Hematopoietic multipotent progenitor cell treated with erythropoietin and hydrocortisone succinate and interleukin-3 and kit ligand, for 17 days (in vitro differentiated cells): Measurements from ENCODE around the gene NBPF3.

ENCODE experiments used
- DNase-seq: peaks from one replicate; pipeline ENCODE4 v3.0.0-alpha.2; 2015; ENCODE audit warnings: low spot score

NBPF3 gene

GRCh38 chr1:21495225-21495820 lies 55.4 kb downstream of the NBPF3 start:
- DNase-seq: no peak

DNA sequence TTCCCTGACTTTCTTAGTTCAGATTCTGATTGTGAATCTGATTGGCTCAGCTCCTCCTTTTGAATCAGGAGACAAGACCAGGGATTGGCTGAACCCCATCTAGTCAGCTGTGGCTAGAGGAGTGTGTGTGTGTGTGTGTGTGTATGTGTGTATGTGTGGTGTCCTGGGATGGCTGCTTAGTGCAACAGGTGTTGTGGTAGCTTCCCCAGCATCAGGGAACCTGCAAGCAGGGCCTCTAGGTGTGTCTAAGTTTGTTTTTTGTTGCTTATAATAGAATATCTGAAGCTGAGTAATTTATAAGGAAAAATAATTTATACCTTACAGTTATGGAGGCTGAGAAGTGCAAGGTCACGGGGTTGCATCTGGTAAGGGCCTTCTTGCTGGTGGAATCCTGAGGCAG lies 56.1 kb downstream of the NBPF3 start:
- no peak for DNase-seq

DNA sequence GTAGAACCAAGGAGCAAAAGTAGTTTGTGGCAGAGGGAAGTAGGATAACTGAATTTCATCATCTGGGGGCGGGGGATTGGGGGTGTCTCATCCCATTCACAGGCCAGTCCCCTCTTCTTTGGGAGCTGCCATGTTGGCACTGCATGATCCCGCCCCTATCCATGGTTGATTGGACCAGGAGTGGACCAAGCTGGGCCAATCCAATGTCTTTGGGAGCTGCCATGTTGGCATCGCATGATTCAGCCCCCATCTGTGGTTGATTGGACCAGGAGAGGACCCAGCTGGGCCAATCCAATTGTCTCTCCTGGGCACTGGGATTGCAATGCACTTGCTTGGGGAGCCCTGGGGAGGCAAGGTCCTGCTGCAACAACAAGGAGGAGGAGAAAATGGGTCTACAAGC lies 56.9 kb downstream of the NBPF3 start:
- DNase-seq: no peak

DNA sequence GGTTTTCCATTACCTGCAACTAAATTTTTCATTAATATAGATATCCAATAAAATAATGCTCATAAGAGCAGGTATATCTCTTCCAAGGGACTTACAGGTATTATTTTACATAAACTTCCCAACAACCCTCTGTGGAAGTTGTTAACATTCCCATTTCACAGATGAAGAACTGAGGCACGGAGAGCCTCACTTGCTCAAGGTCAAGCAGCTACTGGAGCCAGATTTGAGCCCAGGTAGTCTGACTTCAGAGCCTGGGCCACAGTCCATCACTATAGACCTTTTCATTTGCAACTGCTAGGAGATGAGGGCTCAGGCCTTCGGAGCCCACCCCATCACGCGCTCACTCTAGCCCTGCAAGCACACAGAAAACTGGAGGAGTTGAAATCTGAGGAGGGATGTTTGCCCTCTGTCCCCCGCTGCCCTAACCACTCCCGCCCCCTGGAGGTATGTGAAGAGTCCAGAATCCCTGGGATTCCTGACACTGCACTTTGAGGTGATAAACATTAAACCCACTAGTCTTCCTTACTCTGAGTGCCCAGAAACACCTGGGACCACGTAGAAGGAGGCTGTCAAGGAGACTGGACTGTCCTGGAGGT lies 57.6 kb downstream of the NBPF3 start:
- DNase-seq: no peak

- DNase-seq: no peak
These were observed 59.5 kb downstream of the NBPF3 start for GRCh38 chr1:21499283-21499950.

GRCh38 chr1:21503706-21504377 lies 63.9 kb downstream of the NBPF3 start:
- DNase-seq: no peak

- DNase-seq: no peak
These were observed 66.9 kb downstream of the NBPF3 start for GRCh38 chr1:21506804-21507203.

DNA sequence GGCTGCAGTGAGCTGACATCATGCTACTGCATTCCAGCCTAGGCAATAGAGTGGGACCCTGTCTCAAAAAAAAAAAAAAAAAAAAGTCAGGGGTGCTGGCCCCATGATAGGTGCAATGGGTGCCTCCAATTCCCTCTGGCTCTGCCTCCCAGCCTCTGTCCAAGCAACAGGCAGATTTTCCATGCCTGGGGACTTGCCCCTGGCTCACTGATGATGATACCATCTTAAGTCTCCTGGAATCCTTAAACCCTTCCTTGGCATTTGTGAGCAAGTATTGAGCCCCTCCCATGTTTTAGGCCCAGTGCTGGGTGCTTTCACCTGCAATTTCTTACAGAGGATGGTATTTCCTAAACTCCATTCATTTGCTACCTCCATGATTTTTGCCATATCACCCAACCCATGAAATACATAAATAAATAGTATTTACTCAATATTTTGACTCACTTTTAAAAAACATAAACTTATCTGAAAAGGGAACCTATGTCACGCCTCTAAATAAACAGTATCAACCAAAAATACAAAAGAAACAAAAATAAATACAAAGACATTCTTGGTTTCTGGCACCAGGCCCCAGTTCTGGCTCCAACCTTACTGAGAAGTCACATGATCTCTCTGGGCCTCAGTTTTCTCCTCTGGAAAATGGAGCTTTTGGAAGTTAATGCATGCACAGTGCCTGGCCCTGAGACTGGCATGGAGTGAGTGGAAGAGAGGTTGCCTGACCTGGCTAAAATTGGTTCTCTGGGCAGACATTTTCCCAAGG lies 67.8 kb downstream of the NBPF3 start:
- DNase-seq: no peak

DNA sequence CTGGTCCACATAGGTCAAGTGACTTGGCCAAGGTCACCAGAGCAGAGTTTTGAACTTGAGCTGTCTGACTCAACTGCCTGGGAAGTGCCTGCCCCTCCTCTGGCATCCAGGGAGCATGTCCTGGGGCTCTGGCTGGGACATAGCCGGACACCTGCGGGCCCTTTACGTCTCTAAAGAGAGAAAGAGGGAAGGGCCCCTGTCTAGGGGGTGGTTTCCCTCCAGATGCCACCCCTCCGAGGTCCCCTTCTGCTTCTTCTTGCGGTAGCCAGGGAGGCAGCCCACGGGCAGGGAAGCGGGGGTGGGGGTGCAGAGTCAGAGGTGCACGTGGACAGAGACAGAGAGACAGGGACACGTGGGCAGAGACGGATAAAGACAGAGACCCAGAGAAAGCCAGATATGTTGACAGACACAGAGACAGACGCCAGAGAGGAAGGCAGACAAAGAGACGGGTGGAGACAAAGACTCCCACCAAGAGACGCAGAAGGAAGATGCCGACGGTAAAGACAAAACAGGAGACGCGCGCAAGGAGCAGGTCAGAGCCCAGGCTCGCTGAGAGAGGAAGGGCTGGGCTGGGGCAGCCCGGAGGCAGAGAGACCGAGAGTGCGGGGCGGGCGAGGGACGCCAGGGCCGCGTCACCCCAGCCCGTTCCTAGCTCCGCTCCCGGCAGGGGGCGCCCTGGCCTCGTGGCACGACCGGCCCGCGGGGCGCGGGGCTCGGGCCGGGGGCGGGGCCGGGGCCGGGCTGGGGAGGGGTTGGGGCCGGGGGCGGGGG lies 68.8 kb downstream of the NBPF3 start:
- DNase-seq: peak; percentile 66

GRCh38 chr1:21509351-21510112 lies 69.6 kb downstream of the NBPF3 start, which contains the start of gene ALPL:
Gene ALPL (plus strand): TSS chr1:21509423. CDS start chr1:21554082, 44,659 bp downstream.
- no peak for DNase-seq

DNA sequence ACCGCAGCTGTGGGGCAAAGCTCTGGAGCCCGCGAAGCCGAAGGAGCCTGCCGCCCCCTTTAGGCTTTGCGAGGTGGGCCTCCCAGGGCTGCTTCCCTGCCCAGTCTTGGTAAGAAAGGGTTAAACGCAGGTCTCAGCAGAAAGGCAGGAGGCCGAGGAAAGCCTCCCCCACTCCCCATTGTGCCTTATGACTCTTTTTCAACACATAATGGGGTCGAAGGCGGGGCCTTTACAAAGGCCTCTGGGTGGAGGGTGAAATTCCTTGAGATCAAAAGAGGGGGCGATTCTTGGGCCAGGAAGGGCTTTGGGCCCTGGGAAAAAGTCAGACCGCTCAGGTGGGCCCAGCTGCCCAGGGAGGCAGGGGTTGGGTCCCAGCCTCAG lies 70.2 kb downstream of the NBPF3 start:
- DNase-seq: no peak

DNA sequence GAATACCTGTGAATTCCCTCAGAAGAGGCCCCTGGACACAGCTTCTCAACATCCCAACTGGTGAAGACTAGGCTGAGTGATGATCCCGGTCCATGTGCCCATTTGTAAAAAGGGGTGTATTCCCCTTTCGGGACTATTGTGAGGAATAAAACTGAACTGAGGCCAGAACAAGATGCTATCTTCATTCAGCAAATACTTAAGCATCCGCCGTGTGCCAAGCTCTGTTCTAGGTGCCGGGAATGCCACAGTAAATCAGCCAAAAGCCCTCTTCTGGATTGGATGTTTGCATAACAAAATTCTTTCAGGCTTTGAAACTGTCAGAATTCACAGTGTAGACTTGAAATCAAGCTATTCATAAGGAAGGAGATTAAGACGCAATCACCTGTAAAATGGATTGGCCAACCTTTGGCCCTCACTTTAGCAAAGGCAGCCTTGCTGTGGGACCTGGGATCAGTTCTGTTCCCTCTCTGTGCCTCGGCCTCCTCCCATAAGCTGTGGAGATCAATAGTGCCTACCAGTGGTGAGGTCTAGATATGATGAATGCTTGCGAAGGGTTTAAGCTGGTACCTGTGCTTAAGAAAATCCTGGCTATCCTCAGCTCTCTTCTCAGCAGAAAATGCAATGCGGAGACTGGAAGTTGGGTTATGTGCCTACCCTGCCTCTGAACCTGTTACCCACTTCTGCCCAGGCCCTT lies 71.1 kb downstream of the NBPF3 start:
- DNase-seq: no peak

DNA sequence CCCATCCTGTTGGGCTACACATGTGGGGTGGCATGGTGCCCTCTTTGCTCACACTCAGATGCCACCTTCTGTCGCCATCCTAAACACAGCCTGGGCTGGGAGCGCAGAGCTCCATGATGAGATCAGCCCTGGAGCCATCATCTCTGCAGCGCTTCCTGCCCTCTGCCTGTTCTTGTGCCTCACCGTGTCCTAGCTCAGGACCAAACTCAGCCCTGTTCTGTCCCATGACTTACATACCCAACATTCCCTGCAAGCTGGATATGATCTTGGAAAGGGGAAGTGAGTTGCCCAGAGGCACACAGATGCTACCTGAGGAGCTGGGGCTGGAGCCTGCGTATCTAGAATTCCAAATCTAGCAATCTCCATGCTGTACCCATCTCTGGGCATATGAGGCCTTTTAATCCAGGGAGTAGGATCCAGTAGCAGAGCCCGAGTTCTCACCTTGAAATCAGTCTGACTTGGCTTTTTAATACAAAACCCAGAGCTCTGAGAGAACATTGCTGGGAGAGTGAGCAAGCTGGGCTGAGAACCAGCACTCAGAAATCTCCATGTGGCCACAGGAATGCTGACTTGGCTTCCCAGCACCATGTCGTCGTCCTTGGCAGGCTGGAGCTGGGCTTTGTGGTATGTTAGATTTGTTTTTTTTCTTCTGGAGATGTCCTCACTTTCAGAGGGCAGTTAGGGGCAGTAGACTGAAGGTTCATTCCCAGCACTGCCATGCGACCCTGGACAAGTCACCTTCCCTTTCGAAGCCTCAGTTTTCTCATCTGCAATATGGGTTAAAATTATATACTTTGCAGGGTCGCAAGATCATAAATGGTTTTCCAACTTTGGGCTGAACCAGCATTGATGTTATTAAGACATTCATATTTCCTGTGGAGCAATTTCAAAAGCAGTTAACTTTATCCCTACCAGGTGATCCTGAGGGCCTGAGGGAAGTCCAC lies 71.9 kb downstream of the NBPF3 start:
- DNase-seq: no peak

- DNase-seq: no peak
These were observed 74.3 kb downstream of the NBPF3 start for GRCh38 chr1:21514245-21514644.

DNA sequence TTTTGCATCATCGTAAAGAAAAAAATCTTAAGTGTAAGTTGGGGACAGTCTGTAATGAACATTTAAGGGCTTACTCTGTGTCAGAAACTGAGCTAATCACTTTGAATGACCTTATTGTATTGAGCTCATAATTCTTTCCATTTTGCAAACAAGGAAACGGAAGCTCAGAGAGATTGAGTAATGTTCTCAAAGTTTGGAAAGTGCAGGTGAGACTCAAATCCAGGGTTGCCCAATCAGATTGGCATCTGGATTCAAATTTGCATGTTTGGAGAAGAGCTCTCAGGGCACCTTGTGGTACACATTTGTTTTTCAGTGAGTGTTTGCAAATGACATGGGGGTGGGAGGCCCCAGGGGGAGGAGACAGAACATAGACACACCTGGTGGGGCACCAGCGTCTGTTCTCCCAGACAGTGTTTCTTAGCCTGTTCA lies 77.2 kb downstream of the NBPF3 start:
- no peak for DNase-seq

GRCh38 chr1:21517660-21518480 lies 77.9 kb downstream of the NBPF3 start:
- DNase-seq: no peak

- no peak for DNase-seq
These were observed 79.0 kb downstream of the NBPF3 start for GRCh38 chr1:21518774-21519455.
